Stimulated activated CD4-positive, alpha-beta T cell treated with anti-CD3 and anti-CD28 coated beads, Interleukin-12 subunit alpha, Interleukin-12 subunit beta, amount 100 ng/mL, for 48 hours (primary cell): ENCODE measurements around the gene CEACAM8.
"Not testable (repeated sequence)": the region's sequence is repeated elsewhere in the genome, so short reads cannot be mapped to it uniquely, and the experiment has no call there.

Experiments used
- DNase-seq, 3 donors: peaks; one replicate each; pipeline ENCODE4 v3.0.0-alpha.2; 2020; ENCODE audit warnings: low read depth in 2 of 3, low spot score in 1 of 3

The CEACAM8 gene

DNA sequence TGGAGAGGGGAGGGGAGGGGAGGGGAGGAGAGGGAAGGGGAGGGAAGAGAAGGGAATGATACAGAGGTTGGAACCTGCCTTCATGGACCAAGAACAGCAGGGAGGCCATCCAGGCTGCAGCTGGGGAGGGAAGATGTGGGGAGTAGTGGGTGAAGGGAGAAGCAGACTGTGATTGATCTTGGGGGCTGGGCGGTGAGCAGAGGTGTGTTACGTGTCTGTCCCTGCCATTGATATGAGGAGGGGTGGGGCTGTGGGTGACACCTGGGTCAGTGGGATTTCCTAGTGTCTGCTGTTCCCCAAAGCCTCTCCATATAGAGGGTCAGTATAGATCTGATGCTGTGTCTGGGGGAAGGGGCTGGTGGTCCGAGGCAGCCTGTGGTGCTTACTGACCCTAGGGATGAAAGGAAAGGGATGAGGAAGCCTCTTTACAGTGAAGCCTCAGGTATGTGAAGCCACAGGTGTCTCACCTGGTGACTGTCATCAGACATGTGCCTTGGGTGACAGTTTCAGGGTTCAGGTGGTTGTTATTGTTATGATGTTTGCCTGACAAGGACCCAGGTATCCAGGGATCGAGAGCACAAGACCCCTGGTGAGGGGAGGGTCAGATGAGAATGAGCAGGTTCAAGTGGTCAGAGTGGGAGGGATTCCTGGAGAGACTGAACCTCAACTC, 47.8 kb downstream of the CEACAM8 start:
- DNase-seq: no peak

DNA sequence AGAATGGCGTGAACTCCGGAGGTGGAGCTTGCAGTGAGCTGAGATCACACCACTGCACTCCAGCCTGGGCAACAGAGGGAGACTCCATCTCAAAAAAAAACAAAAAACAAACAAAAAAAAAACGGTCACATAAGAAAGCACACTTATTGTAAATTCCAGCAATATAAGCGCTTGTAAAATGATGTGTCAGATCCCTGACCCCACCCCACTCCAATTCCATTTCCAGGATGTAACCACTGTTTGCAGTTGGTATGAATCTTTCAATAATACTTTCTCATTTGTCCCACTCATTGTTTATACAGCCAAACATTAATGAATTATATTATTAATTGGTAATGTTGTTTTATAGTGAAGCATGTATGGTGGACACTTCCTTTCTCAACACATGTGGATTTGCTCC, 50.6 kb downstream of the CEACAM8 start:
- DNase-seq: no peak

DNA sequence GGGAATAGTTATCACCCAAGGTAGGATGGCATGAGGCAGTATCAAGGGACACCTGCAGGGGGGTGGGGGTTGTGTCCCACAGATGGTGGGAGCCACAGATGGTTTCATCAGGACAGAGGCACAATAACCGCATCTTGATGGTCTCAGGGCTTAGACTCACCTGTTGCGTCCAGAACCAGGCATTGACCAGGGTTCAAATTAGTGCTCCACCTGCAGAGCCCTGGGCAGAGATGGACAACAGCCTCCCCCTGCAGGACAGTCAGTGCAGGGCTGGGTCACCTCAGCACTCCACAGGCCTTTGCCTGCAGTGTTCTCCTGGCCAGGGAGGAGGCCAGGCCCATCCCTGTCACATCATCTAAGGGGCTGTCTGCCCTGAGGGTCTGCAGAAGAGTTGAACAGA, 51.9 kb downstream of the CEACAM8 start:
- DNase-seq: no peak

DNA sequence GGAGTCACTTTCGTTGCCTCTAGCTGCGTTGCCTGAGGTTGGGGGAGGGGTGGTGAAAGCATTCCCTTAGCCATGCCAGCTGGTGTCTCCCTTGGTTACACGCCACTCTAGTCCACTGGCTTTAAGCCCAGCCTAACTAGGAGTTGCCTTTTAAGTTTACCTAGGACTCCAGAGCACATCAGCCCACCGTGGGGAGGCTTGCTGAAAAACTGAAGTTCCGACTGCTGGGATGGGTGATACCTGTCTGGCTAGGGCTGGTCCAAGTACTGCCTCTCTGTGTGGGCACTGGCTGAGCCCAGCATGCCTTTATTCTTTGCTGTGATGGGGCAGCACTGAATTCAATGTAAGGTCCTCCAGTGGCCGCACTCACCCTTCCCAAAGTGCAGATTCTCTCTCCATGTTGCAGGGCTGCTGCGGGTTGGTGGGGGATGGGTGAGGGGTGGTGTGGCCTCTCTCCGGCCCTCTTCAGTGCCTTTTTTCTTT, 54.6 kb downstream of the CEACAM8 start:
- DNase-seq: no peak

DNA sequence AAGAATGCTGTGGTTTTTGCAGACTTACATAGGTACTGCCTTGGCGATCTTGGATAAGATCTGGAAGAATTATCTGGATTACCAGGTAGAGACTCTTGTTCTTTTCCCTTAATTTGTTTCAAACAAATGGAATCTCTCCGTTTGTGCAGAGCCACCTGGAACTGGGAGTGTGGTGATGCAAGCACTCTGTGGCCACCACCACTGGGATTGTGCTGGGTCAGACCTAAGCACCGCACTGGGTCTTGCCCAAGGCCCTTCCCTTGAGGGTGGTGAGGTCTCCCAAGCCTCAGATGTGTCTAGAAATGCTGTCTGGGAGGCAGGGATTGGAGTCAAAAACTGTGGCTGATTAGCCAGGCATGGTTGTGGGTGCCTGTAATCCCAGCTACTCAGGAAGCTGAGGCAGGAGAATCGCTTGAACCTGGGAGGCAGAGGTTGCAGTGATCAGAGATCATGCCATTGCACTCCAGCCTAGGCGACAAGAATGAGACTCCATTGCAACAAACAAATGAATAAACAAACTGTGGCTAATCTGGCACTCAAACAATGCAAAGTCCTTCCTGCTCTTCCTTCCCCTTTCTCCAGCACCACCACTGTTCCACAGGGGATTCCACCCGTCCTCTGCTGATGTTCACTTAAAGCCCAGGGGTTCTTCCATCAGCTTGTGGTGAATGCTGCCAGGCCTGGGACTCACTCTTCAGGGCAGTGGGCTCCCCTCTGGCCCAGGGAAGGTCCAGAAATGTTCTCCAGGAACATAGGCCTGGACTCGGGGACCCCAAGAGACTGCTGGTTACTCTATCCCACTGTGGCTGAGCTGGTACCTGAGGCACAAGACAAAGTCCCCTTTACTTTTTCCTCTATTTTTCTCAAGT, 55.6 kb downstream of the CEACAM8 start:
- DNase-seq: no peak

DNA sequence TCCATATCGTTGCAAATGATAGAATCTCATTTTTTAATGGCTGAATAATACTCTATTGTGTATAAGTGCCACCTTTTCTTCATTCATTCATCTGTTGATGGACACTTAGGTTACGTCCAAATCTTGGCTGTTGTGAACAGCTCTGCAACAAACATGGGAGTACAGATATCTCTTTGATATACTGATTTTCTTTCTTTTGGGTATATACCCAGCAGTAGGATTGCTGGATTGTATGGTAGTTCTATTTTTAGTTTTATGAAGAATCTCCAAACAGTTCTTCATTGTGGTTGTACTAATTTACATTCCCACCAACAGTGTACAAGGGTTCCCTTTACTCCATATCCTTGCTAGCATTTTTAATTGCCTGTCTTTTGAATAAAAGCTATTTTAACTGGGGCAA, 59.4 kb downstream of the CEACAM8 start:
- not testable (repeated sequence) for DNase-seq

DNA sequence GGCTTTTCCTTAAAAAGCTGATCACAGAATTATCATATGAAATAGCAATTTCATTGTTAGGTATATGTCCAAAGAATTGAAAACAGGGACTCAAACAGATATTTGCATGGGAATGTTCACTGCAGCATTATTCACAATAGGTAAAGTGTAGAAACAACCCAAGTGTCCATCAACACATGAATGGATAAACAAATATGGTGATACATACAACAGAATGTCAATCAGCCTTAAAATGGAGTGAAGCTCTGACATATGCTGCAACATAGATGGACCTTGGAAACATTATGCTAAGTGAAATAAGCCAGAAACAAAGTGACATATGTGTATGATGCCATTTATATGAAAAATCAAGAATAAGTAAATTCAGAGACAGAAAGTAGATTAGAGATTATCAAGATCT, 60.3 kb downstream of the CEACAM8 start:
- no peak for DNase-seq

DNA sequence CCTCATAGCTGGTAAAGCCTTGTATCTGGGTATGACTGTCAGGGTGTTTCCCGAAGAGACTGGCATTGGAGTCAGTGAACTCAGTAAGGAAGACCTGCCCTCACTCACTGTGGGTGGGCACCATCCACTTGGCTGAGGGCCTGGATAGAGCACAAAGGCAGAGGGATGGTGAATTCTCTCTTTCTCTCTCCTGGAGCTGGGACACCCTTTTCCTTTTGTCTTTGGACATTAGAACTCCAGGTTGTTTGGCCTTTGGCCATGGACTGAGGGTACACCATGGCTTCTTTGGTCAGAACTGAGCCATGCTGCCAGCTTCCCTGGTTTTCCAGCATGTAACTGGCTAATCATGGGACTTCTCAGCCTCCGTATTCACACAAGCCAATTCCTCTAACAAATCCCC, 61.8 kb downstream of the CEACAM8 start:
- DNase-seq: no peak

DNA sequence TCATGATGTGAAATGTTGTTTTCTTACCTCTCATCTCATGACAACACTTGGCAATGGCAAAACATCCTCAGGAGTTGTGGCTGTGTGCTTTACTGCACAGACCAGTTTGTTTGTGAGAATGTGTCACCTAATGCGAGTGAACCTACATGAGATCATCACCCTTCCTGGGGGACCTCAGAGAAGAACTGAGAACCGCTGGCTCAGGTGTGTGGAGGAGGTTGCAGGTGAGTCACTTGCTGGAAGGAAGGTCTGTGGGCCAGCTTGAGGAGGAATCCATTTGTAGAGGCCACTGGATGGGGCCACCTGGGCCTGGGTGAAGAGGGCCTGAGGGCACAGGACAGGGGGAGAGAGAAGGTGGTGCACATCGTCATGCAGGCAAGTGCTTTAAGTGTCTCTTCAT, 63.4 kb downstream of the CEACAM8 start:
- DNase-seq: no peak
